GM18502 (cell line): ENCODE measurements around the gene SLC39A11.

Experiments used
- ATAC-seq: cut with Tn5 transposase; IDR thresholded peaks from one replicate; pipeline ENCODE4 v1.9.1; 2021; ENCODE audit warnings: mild to moderate bottlenecking; ENCODE audit not compliant: unreplicated experiment, poor library complexity

SLC39A11 gene

GRCh38 chr17:73052923-73053322 is 39.6 kb downstream of the SLC39A11 start:
- no peak for ATAC-seq

- ATAC-seq = no peak
These were observed 41.7 kb downstream of the SLC39A11 start for GRCh38 chr17:73050797-73051196.

DNA sequence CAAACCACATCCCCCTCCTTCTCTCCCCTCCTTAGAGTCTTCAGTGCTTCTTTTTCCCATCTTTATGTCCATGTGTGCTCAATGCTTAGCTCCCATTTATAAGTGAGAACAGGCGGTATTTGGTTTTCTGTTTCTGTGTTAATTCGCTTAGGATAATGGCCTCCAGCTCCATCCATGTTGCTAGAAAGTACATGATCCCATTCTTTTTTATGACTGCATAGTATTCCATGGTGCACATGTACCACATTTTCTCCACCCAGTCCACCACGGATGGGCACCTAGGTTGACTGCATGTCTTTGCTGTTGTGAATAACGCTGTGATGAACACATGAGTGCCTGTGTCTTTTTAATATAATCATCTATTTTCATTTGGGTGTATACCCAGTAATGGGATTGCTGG is 44.3 kb downstream of the SLC39A11 start:
- no peak for ATAC-seq

- no peak for ATAC-seq
These were observed 46.8 kb downstream of the SLC39A11 start for GRCh38 chr17:73045724-73046123.

DNA sequence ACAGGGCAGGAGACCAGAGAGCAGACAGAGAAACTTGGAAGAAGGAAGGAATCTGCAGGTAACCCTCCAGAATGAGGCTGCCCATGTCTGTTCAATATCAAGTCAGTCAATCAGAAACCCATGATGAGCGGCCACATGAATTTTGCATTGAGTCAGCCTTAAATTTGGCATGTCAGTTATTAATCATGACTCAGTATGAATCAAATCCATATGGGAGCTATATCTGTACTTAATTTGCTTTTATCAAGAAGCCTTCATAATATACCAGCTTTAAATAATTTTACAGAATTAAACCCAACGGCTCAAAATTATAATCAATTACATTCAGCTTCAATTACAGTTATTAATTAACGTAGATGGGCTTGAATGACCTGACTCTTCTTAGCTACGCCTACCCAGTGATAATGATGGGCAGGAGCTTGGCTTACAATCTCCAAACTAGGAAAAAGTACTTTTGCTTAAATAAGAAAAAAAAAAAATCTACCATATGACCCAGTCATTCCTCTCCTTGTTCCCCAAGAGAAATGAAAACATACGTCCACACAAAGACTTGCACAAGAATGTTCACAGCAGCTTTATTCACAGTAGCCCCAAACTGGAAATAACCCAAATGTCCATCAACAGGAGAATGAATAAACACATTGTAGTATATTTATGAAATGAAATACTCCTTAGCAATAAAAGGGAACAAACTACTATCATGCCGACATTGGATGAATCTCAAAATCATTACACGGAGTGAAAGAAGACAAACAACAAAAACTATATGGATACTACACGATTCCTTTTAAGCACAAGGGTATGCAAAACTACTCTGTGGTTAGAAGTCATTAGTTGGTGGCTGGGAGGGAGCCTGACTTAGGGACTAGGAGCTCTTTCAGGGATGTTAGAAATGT is 48.6 kb downstream of the SLC39A11 start:
- no peak for ATAC-seq

- ATAC-seq = no peak
These were observed 49.4 kb downstream of the SLC39A11 start for GRCh38 chr17:73042809-73043685.

GRCh38 chr17:73042225-73042624 is 50.3 kb downstream of the SLC39A11 start:
- no peak for ATAC-seq

- ATAC-seq = no peak
These were observed 53.2 kb downstream of the SLC39A11 start for GRCh38 chr17:73039282-73039681.

DNA sequence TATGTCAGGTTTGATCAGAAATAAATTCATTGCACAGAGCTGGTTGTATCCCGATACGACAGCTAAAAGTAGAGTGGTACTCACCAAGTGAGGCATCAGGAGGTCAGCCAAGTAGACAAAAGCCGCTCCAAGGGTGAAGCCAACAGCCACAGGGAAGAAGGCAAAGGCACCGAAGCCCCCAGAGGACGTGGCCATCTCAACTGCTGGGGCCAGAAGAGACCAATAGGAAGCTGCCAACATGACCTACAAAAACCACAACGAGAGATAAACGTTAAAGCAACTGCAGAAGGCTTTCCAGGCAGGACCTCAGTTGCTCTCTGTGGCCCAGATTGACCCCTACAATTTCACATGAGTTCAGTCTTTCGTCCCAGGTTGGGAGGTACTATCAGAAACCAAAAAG is 61.0 kb downstream of the SLC39A11 start:
- no peak for ATAC-seq

DNA sequence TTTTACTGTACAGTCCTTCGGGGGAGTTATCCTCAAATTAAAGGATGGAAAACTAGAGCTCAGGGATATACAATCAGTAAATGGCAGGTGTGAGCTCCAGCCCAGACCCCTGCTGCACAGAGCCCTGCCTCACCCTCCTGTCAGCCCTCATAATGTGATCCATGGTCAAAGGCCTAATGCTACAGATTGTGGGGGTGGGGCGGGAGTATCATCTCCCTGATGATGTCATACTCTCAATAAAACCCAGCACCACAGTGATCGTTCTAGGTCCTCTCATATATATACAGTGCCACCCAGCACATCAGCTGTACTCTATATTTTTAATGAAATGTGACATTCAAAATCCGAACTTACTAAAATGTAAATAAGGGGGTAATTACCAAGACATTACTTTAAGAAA is 61.5 kb downstream of the SLC39A11 start:
- no peak for ATAC-seq

DNA sequence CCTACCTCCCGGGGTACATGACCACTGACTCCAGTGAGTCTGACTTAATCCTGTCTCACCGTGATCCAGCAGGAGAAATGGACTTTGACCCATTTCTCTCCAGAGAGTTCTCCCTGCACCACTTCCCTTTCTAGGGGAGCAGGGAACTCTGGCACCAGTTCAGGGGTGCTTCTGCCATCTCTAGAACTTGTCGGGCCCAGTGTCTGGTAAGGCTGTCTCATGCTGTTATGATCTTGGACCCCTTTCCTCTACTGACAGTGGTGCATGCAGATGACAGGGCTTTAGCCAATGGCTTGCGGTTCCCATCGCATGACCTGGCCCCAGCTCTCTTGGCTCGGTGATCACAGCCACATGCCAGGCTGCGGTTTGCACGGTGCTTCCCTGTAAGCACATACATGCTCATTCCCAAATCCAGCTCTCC is 62.0 kb downstream of the SLC39A11 start:
- no peak for ATAC-seq

DNA sequence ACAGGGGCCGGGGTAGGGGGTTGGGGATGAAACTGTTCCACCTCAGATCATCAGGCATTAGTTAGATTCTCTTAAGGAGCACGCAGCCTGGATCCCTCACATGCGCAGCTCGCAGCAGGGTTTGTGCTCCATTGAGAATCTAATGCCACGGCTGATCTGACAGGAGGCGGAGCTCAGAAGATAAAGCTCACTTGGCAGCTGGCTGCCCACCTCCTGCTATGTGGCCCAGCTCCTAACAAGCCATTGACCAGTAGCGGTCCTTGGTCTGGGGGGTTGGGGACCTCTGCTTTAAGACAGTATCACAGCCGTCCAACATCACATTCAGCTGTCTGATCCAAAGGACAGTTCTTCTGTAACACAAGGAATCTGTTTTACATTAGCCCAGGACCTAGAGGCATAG is 62.5 kb downstream of the SLC39A11 start:
- no peak for ATAC-seq

DNA sequence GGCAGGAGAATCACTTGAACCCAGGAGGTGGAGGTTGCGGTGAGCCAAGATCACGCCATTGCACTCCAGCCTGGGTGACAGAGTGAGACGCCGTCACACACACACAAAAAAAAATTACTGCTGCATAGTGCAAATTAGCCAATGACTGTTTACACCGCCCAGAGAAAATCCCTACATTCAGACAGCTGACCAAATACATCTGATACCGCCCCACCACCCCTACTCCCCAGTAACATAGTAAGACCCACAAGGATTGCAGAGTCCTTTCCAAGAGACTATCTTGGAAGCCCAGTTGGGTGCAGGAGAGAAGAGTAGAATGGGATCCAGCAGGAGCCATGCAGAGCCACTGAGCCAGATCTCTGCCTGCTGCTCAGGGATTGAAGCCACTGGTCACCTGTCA is 63.5 kb downstream of the SLC39A11 start:
- ATAC-seq = no peak

DNA sequence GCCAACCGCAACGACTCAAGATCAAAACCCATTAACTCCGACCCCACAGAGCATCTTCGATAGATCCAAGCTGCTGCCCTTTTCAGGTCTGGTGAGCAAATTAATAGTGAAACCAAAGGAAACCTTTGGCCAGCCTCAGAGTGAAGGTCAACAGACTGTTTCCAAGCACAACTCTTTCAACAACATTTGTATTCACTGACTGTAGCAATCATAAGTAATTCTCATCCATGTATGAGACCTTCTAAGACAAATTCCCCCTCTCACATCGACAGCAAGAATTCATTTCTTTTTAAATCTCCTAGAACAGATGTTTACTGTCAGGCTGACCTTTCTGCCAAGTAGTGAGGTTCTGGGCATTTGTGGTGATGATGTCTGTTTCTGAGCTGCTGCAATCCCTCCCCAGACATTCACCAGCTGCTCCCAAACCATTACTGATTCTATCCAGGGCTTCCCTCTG is 64.2 kb downstream of the SLC39A11 start:
- ATAC-seq = no peak

- no peak for ATAC-seq
These were observed 65.3 kb downstream of the SLC39A11 start for GRCh38 chr17:73027130-73027741.

DNA sequence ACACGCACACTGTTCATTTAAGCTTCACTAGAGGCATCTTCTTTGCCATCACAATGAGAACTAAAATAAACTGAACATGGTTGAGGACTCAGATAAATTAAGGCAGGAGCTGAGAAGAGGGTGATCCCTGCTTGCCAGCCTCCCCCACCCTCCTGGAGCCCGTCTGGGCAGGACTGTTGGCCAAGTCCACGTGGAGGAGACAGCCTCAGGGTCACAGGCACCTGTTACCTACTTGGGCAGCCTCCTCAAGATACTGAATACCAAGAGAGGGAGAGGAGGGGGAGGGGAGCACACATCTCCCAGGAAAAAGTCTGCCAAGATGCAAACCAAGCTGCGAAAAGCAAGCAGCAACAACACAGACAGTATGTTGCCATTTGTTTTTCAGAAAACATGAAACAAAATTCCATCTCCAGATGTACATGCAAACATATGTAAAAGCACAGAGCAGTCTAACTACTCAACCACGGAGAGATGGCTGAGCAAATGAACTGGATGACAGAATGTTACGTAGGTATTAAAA is 67.4 kb downstream of the SLC39A11 start:
- no peak for ATAC-seq

GRCh38 chr17:73023759-73024158 is 68.7 kb downstream of the SLC39A11 start:
- no peak for ATAC-seq

- no peak for ATAC-seq
These were observed 69.8 kb downstream of the SLC39A11 start for GRCh38 chr17:73022694-73023093.

DNA sequence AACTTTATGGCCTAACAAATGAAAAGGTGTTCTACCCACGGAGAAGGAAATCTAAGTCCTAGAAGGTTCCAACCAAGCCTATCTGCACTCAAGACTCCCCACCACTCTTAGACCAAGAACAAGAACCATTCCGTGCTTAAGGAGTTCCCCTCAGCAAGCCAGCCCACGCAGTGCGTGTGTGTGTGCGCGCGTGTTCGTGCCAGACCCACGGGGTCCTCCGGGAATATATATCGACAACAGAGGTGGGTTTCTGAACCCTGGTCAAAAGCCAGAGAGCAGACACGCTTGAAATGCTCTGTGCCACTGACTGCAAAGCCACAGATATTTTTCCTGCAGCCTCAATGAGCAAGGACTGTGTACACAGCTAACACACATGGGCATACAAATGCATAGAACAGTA is 70.7 kb downstream of the SLC39A11 start:
- no peak for ATAC-seq

- ATAC-seq = no peak
These were observed 72.4 kb downstream of the SLC39A11 start for GRCh38 chr17:73020110-73020509.

DNA sequence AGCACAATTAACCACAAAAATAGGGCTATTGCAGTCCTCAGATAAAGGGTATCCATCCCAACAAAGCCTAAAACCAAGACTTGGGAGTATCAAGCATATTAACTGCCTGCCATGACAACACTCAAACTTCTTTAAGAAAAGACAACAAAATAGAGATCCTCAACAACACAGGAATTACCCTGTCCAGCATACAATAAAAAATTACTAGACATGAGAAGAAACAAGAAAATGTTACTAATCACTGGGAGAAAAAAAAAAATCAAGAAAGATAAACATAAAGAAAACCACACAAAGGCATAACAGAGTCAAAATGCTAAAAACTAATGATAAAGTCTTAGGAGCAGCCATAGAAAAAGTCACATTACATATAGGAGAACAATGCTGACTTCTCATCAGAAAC is 73.9 kb downstream of the SLC39A11 start:
- ATAC-seq = no peak
